ENCODE results near the gene RHNO1.
A peak's percentile ranks its signal among the peaks of the same experiment; 100 is the strongest.

RHNO1 gene, protein sequence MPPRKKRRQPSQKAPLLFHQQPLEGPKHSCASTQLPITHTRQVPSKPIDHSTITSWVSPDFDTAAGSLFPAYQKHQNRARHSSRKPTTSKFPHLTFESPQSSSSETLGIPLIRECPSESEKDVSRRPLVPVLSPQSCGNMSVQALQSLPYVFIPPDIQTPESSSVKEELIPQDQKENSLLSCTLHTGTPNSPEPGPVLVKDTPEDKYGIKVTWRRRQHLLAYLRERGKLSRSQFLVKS

DNA sequence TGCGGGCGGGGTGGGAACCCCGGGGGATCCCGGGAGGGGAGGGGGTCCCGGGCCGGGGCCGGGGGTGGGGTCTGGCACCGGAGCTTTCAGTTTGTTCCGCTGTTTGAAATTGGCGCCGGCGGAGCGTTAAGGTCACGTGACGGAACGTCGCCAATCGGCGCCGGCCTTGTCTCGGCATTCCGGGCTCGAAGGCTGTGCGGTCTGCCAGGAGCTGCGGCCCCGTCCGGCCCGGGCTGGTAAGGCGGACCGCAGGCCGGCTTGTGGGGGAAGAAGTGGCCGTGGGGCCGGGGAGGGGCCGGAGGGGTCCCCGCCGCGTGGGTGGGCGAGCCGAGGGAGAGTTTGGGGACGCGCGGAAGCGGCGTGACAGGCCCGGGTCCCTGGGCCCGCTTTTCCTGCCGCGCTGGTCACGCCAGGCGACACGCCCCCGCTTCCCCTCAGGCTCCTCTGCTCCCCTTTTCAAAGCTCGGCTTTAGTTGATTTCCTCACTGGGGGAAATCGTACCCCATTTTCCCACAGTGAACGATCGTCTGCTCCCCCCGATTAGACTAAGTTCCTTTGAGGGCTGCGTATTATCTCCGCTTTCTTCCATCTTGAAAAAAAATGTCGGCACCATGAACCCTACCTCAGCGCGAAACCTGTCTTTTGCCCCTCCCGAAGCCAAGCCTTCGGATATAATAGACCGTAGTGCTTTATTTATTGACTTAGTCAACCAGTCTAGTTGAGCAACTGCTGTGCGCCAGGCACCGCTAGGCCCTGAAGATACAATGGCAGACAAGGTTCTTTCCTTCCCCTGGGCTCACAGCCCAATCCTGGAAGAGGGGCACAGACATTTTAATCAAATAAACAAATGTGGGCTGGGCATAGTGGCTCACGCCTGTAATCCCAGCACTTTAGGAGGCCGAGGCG is at the start of gene RHNO1, which contains the start of gene FOXM1:
TSS of gene RHNO1 (plus strand) at position 177 of the 906 bp plus-strand sequence. CDS start 8,144 bp downstream, outside the sequence.
TSS of gene FOXM1 (minus strand) at position 128 of the 906 bp plus-strand sequence. CDS start 2,696 bp downstream, outside the sequence.
- DNase-seq (ENCODE audit: low read depth): peak; percentile 75

DNA sequence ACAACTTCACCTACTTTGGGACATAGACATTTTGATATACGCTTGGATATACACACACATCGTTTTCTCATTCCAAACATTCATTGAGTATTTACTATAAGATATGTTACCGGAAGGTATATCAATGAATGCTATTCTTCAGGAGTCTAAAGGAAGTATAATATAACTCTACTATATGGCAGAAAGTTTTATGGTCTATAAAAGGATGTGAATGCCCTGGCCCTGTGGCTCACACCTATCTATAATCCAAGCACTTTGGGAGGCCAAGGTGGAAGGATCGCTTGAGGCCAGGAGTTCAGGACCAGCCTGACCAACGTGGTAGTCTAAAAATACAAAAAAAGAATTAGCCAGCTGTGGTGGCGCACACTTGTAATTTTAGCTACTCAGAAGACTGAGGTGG is 47.7 kb upstream of the RHNO1 start:
- no peak for DNase-seq (ENCODE audit: low read depth)

DNA sequence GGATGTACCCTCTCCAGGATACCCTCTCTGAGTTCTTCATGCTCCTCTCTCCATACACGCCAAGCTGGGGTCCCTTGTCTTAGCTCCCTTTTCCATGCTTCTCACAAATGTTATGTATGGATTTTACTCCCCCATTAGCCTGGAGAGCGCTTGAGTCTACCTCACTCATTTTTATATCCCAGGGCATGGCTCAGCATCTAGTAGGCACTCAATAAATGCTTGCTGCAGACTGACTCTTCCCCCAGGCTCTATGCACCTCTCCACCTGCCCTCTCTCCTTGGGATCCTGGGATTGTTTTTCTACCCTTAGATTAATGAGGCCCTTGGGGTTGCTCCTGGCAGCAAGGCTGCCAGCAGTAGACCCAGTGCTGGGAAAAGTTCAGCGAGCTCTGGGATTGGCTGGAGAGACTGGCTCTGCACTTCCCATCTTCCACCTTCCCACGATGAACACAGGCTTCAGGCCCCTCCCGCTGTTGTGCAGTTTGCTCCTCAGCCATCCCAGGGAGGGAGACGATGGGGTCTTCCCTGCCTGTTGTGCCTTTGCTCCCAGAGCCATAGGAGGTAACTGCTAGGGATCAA is 44.4 kb upstream of the RHNO1 start:
- no peak for DNase-seq (ENCODE audit: low read depth)

- DNase-seq (ENCODE audit: low read depth): no peak
Observed at GRCh38 chr12:2833327-2833726, 43.7 kb upstream of the RHNO1 start.

- no peak for DNase-seq (ENCODE audit: low read depth)
Observed at GRCh38 chr12:2833810-2834209, 43.2 kb upstream of the RHNO1 start.

DNA sequence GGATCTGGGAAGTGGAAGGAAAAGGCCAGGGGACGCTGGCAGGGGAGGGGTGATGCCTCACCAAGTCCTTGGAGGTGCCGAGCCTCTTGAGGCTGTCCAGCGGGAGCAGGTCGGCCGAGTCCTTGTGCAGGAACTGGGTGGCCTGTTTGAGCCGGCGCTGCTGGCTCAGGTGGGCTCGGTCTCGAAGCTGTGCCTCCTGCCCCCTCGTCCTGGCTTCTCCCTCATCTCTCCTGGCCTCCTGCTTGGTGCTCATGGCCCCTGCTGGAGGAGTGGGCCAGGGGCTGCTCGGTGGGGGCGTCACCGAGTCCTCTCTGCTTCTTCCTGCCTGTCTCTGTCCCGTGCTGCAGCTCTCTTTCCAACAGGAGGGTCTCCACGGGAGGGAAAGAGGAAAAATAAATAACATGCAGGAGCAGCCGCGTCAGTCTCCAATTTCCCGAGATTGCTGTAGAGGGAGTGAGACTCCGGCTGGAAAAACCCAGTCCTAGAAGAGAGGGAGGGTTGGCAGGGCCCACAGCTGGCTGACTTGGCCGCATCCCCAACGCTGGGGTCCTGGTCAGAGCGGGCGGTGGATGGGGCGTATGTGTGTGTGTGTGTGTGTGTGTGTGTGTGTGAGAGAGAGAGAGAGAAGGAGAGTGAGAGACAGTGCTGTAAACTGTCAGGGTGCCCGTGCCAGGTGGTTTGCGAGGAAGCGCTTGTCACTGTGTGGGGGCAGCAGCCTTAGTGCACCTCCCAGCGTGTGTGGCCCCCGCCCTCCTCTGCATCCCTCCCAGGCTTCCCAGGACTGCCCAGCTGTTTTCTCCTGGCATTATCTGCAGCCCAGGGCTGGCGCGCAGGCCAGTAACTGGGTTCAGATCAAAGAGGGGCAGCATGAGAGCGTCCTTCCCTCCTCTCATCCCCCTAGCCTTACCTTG is 42.2 kb upstream of the RHNO1 start, which contains the start of gene NRIP2:
TSS of gene NRIP2 (minus strand) at position 455 of the 911 bp plus-strand sequence. CDS start at position 403, 52 bp downstream.
- DNase-seq (ENCODE audit: low read depth): no peak

DNA sequence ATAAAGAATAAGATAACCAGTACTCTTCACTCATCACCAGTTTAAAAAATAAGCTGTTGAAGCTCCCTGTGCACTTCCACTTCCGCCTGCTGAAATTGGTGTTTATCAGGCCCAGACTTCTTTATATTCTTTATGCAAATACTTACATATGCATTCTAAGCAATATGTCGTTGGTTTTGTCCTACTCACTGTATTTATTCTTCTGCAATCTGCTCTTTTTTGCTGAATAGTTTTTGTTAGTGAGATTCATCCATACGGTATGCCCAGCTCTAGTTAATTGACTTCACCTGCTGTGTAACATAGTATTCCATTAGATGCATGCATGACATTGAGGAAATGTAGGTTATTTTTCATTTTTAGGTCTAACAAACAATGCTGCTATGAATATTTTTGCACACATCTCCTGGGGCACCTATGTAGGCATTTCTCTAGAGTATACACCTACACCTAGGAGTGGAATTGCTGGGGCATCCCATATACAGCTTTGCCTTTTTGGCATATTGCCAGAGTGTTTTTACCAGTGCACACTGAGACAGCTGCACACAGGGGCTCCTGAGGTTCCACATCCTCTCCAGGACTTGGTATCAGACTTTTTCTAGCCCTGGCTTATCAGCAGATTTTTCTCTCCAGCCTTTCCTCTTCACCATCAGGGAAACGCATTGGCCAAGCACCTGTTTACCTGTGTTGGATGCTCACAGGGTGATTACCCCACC is 41.2 kb upstream of the RHNO1 start:
- DNase-seq (ENCODE audit: low read depth): no peak

GRCh38 chr12:2836574-2836973 is 40.4 kb upstream of the RHNO1 start:
- DNase-seq (ENCODE audit: low read depth): no peak

- DNase-seq (ENCODE audit: low read depth): no peak
Observed at GRCh38 chr12:2841056-2841650, 35.9 kb upstream of the RHNO1 start.

- no peak for DNase-seq (ENCODE audit: low read depth)
Observed at GRCh38 chr12:2842948-2843347, 34.1 kb upstream of the RHNO1 start.

DNA sequence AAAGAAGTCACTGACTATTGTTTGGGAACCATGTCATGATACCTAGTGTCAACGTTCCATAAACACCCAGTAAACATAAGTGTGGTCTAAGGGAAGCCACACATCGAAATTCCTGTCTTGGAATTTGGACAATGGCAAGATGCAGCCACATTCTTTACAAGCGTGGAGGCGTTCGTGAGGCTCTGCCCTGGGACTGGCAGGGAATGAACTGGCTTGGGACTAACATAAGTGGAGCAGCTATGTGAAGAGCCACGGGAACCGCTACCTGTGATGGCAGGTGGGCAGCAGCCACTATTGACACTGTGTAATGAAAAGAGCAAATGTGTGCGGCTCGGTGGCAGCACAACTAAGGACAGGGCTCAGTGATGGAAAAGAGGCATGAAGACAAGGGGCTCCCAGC is 32.2 kb upstream of the RHNO1 start:
- no peak for DNase-seq (ENCODE audit: low read depth)

DNA sequence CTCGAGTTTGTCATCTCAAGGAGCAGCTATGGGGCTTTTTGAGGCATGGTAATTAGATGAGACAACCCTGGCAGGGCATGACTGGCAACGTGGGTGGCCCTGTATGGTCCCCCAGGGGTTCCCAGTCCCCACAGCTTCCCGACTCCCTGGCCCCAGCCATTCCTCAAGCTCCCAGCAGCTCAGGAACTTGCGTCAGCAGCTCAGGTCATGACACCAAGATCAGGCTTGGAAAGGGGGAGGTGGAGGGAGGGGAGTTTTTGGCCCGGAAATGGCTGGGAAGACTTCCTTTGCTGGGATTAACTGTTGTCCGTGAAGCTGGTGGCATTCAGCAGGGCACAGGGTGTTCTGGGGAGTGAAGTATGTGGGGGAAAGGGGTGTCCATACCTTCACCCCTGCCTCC is 31.7 kb upstream of the RHNO1 start:
- DNase-seq (ENCODE audit: low read depth): no peak

DNA sequence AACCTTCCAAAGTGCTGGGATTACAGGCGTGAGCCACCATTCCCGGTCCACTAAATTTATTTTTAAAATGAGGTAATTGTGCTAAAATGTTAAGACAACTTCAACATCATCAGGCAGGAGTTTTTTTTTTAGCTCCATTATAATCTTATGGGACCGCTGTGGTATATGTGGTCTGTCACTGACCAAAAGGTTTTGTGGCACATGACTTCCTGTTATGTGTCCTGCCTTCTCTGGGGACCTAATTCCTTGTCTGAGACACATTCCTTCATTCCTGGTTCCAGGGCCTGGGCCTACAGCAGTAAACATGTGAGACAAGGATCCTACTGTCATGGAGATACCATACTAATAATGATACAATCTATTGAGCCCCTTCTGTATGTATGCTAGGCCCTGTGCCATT is 25.1 kb upstream of the RHNO1 start:
- DNase-seq (ENCODE audit: low read depth): no peak

DNA sequence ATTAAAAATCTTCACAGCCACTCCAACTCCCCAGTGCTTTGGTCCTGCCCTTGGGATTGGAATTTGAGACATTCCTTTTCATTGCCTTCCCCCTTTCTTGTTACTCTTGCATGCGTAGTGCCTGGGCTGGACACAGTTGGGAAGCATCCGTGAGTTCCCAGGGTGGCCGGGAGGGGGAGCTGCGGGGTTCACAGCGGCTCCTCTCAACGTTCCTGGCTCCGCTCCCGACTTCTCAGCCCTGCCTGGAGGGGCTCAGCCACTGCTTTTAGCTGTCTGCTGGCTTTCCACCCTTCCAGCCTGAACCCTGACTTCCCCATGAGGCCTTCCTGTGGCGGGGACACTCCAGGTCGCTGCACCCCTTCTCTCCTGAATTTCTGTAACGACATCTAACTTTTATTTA is 23.4 kb upstream of the RHNO1 start:
- DNase-seq (ENCODE audit: low read depth): no peak

DNA sequence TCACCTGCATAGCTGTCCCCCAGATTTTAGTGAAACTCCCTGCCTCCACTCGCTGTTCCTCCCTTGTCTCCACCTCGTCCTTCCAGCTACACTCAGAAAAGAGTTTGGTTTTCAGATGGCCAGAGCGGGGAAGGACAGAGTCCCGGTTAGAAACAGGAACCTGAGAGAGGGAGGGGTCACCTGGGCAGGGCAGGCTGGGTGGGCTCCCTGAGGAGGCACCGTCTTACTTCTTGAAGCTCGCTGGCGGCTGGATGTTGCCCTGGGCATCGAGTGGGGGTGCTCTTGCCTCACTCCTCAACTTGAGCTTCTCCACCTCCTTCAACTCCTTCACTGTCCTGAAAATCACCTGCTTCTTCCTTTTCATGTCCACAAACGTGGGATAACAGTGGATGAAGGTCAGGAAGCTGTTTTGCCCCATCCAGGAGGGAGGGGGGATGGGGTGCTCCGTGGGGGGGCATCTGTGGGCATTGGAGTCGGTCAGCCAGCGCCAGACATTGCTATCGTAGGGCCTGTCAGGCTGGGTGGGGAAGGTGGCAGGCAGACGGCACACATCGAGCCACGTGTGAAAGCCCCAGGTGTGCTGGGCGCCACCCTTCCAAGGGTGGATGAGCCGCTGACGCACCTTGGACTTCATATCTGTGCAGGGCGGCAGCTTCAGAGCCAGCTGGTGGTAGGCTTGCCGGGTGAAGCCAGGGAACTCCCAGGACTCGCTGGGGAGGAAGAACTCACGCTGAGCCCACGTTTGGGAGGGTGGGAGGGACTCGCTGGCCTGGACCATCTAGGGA is 22.2 kb upstream of the RHNO1 start:
- no peak for DNase-seq (ENCODE audit: low read depth)

- no peak for DNase-seq (ENCODE audit: low read depth)
Observed at GRCh38 chr12:2855546-2855945, 21.5 kb upstream of the RHNO1 start.

- no peak for DNase-seq (ENCODE audit: low read depth)
Observed at GRCh38 chr12:2856051-2856450, 21.0 kb upstream of the RHNO1 start.

DNA sequence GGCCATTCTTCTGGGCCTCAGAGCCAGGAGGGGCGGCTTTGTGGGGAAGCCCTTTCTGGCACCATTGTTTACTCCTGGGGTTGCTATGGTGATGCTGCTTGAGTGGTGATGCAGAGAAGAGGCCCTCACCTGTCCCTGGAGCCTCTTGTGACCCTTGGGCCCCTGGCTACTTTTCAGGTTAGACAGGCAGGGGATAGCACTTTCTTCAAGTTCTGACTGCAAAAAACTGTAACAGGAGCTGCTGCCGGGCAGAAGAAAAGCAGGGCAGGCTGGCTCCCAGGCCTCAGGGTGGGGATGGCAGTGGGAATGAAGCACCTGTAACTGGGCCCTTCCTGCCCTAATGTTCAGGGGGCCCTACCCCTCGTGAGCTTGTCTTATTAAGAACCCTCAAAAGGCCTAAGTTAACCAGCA is 20.0 kb upstream of the RHNO1 start, which contains the start of gene TEX52:
TSS of gene TEX52 (minus strand) at position 19 of the 411 bp plus-strand sequence. CDS start at position 6, 13 bp downstream.
- no peak for DNase-seq (ENCODE audit: low read depth)

DNA sequence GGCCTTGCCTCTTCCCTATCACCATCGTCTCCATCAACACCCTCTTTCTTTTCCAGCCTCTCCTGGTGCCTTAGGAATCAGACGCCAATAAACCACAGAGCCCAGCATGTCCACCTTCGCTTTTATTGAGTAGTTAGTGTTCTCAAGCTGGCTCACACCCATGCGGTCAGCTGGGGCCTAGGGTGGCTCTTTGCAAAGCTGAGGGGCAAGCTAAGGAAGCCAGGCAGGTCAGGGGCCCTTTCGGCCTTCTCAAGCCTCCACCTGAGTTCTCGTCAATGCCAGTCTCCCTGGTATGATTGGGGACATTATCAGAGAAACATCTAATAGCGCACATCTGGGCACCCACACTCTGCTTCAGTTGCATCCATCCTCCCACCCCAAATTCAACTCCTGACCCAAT is 19.4 kb upstream of the RHNO1 start:
- DNase-seq (ENCODE audit: low read depth): no peak

GRCh38 chr12:2858334-2858733 is 18.7 kb upstream of the RHNO1 start:
- no peak for DNase-seq (ENCODE audit: low read depth)
